ENCODE results near the gene MCM10.
"Not testable (repeated sequence)": the region's sequence is repeated elsewhere in the genome, so short reads cannot be mapped to it uniquely, and the experiment has no call there.

MCM10 gene

DNA sequence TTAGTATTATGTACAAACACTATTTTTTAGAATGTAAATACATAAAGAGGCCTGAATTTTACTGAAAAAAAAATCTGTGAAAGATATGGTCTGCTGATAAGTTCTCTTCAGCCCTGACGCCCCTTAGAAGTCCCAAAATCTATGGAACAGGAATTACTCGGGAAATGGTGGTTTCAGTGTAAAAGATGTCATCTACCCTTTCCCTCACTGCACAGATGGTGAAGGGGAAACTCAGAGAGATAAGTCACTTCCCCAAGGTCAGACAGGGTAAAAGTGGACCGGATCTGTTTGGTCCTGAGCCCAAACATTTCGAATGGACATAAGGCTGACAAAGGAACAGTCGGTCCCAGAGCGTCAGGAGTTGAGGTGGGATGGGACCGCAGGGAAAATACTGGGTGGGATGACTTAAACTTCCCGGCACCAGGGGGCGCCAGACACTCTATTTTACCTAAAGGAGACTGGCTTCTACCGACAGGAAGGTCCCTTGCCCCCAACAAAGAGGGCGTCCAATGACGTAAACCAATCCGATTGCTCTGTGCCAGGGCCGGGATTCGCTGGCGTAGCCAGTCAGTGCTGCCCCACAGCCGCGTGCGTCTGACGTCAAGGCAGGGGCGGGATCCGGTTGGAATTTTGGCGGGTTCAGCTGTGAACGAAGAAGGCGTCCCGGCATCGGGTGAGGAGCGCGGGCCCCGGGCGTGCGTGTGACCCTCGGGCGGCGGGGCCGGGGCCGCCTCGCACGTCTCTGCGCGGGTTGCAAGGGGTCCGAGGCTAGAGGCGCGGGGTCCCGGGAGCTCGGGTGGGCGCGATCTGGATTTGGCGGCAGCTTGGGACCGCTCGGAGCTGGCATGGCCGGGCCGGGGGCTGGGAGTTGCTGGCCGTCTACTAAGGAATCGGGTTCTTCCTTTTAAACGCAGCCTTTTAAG is at the start of gene MCM10:
MCM10 (plus strand) TSS at position 625 of the 923 bp plus-strand sequence. CDS start 2,645 bp downstream, outside the sequence.
- DNase-seq (ENCODE audit: low read depth, low spot score) = peak; percentile 96

- no peak for DNase-seq (ENCODE audit: low read depth, low spot score)
Measured at GRCh38 chr10:13113544-13113943, 47.8 kb upstream of the MCM10 start.

DNA sequence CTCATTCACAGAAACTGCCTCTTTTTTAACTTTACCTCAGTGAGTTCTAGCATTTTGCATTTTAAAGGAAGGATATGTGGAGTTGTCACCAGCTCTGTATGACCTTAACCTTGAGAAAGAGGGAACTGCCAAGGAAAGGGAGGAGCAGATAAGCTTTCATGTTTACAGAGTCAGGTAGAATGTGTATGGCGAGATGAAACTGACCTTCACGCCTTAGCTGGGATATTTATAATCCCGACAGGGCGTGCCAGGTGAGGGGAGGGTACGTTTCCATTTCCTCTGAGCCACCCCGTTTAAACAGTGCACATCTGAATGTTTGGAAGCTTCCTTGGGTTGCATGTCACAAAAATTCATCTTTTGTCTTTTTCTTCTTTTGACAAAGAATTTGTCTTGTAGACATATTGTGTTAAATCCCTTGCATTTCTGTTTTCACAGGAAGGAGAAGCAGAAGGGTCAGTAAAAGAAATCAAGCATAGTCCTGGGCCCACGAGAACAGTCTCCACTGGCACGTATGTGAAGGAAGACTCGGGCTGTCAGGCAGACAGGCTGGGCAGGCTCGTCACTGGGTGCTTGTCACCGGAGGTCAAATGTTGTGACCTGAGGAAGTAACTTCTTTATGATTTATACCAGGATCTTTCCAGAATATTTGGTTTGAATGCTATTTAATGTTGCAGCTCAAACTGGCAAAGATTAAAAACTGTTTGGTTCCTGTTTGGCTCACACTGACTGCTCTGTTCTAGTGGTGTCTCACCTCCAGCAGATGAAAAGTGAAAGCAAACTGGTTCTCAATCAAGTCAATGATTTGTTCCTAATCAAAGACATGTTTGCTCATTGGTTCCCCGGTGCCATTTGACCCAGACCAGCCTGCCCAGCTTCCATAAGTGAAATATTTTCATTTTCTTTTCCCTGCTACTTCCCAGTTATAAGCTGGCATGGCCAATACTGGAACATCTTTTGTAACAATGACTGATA is 45.2 kb upstream of the MCM10 start:
- no peak for DNase-seq (ENCODE audit: low read depth, low spot score)

- no peak for DNase-seq (ENCODE audit: low read depth, low spot score)
Measured at GRCh38 chr10:13117841-13118783, 43.2 kb upstream of the MCM10 start.

GRCh38 chr10:13118784-13119410 is 42.5 kb upstream of the MCM10 start:
- no peak for DNase-seq (ENCODE audit: low read depth, low spot score)

DNA sequence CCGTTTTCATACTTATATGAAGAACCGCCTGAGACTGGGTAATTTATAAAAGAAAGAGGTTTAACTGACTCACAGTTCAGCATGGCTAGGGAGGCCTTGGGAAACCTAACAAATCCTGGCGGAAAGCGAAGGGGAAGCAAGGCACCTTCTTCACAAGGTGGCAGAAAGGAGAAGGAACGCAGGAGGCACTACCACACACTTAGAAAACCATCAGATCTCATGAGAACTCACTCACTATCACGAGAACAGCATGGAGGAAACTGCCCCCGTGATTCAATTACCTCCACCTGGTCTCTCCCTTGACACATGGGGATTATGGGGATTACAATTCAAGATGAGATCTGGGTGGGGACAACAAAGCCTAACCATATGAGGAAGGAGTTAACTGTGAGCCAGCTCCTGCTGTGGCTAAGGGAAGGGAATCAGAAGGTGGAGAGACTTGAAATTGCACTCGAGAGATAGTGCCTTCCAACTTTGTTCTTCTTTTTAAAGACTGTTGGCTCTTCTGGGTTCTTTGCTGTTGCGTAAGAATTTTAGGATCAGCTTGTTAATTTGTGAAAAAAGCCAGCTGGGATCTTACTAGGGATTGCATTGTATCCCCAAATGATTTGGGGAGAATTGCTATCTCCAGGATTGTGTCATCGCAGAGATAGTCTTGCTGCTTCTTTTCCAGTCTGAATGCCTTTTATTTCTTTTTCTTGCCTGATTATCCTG is 40.4 kb upstream of the MCM10 start:
- DNase-seq (ENCODE audit: low read depth, low spot score) = no peak

DNA sequence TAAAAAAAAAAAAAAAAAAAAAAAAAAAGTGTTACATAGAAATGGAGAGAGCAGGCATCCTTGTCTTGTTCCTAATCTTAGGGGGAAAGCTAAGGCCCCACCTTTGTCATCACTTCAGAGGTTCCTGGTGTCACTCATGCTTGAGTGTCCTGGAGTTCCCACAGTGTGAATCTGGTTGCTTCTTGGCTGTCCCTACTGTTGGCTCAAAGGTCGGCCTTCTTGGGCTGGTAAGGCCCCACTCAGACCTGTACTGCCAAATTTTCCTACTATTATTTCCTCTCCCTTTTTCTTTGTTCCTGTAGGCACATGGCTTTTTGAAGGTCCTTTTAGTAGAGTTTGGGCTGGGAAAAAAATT is 39.9 kb upstream of the MCM10 start:
- DNase-seq (ENCODE audit: low read depth, low spot score) = no peak

GRCh38 chr10:13136651-13137050 is 24.7 kb upstream of the MCM10 start:
- no peak for DNase-seq (ENCODE audit: low read depth, low spot score)

- no peak for DNase-seq (ENCODE audit: low read depth, low spot score)
Measured at GRCh38 chr10:13139150-13139549, 22.2 kb upstream of the MCM10 start.

DNA sequence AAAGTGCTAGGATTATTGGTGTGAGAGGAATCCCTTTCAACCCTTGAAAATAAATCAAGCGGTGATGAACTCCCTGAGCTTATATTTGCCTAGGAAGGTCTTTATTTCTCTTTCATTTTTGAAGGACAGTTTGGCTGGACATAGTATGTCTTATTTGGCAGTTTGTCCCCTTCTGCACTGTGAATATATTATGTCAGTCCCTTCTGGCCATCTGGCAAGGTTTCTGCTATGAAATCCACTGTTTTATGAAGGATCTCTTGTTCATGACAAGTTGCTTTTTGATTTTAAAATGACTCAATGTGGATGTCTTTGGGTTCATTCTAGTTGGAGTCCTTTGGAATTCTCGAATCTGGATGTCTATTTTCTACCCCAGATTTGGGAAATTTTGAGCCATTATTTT is 21.7 kb upstream of the MCM10 start:
- DNase-seq (ENCODE audit: low read depth, low spot score) = no peak

DNA sequence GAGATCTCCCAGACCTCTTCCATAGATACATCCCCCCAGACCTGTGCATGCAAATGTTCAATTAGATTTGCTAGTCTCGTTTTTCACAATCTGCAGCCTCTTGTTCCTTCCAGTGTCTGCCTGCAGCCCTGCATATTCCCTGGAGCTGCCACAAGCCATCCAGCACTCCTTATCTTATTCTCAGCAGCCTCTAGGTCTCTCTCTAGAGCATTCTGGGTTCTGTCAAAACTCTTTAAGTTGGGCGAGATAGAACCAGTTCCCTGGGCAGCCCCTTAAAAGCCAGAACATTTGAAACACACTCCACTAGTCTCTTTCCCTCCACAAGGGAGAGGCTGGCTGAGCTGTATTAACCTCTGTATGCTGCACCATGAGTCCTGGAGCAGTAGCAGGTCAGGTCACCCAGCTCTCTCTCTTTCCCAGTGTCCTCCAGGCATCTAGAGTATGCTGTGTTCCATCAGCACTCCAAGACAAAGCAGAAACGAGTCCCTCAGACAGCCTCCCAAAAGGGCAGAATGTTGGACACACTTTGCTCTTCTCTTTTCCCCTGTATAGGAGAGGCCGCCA is 20.6 kb upstream of the MCM10 start:
- no peak for DNase-seq (ENCODE audit: low read depth, low spot score)

- DNase-seq (ENCODE audit: low read depth, low spot score) = no peak
Measured at GRCh38 chr10:13143766-13144165, 17.6 kb upstream of the MCM10 start.

DNA sequence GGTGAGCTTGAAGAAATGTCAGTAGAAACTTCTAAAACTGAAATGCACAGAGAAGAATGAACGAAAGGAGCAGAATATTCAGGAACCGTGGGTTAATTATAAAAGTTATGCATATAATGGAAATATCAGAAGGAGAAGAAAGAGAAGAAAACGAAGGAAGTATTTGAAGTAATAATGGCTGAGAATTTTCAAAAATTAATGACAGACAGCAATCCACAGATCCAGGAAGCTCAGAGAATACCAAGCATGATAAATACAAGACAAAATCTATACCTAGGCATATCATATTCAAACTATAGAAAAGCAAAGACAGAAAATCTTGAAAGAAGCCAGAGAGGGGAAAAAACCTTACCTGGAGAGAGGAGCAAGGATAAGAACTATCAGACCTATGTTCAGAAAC is 16.5 kb upstream of the MCM10 start:
- no peak for DNase-seq (ENCODE audit: low read depth, low spot score)

- DNase-seq (ENCODE audit: low read depth, low spot score) = no peak
Measured at GRCh38 chr10:13146379-13146778, 15.0 kb upstream of the MCM10 start.

GRCh38 chr10:13147161-13147560 is 14.2 kb upstream of the MCM10 start:
- DNase-seq (ENCODE audit: low read depth, low spot score) = no peak

DNA sequence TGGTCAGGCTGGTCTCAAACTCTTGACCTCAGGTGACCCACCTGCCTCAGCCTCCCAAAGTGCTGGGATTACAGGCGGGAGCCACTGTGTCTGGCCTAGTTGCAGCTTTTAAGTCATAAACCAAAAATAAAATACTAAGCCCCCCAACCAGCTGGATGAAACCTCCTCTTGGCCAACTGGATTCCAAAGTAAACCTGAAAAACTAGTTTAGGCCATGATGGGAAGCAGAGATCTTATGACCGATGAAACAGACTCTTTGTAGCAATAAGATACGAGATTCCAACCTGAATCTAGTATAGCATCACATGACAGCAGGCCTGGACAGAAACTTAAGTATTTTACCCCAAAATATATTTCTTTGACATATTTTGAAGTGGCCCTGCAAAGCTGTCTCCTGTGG is 9.1 kb upstream of the MCM10 start:
- no peak for DNase-seq (ENCODE audit: low read depth, low spot score)

GRCh38 chr10:13155860-13156259 is 5.5 kb upstream of the MCM10 start:
- not testable (repeated sequence) for DNase-seq (ENCODE audit: low read depth, low spot score)

- no peak for DNase-seq (ENCODE audit: low read depth, low spot score)
Measured at GRCh38 chr10:13158401-13158800, 3.0 kb upstream of the MCM10 start.

DNA sequence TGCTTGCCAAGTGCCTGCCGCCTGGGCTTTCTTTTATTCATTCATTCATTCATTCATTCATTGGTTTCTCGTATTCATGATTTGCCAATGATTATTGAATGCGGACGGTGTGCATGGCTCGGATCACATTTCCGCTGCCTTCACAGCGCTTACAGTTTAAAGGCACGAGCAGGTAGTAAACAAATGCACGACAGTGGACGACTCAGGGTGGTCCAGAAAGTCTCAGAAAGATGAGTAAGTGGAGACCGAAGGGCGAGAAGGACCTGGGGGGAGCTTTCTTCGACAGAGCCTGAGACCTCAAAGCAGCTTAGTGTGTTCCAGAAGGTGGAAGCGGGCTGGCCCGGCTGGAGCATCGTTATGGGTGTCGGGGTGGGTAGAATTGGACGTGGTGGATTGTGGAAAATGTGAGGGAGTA is 506 bp downstream of the MCM10 start:
- no peak for DNase-seq (ENCODE audit: low read depth, low spot score)

DNA sequence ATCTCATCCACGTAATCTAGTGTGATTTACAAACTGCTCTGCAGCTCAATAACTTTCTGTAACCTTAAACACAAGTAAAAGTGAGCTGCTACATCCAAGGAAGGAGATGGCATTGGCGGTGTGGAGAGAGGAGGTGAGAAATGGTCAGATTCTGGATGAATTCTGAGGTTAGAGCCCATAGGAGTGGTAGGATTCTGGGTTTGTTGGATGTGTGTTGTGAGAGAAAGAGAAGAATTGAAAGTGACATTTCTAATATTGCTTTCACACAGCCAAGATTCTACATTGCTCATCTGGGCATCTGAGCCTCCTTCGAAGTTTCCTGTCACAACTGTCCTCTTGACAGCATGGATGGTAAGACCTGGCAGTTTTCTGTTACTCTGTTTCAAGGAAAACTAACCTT is 2.5 kb downstream of the MCM10 start:
- no peak for DNase-seq (ENCODE audit: low read depth, low spot score)

Data from brain pericyte (primary cell).